ENCODE data around the gene RASGEF1C. TPM values are rescaled to one million over a fixed set of nuclear protein-coding genes. Genes with fewer than 3 reads are reported as not detected.

The RASGEF1C gene
- total RNA-seq, 1 donor from 2014 or later: not detected

GRCh38 chr5:180214870-180215770, 6.1 kb upstream of the RASGEF1C start:
- FAIRE-seq (no peak), DNase-seq (ENCODE audit: low read depth) (no peak)
- no peak for TF ChIP-seq CTCF (IDR thresholded peaks at IDR 0.05; ENCODE audit: insufficient read depth, low read length, severe bottlenecking)

GRCh38 chr5:180213657-180214207, 4.7 kb upstream of the RASGEF1C start:
- no peak for TF ChIP-seq CTCF (IDR thresholded peaks at IDR 0.05; ENCODE audit: insufficient read depth, low read length, severe bottlenecking)
- DNase-seq (ENCODE audit: low read depth) (no peak), FAIRE-seq (peak; percentile 96)
- H3K36me3 ChIP-seq (ENCODE audit: control insufficient read depth, insufficient read depth, low read length): no peaks in the 10 kb centered on the region
- H3K4me3 ChIP-seq (ENCODE audit: low read depth, low read length): no peak overlapping the region
- H3K27me3 ChIP-seq (ENCODE audit: control insufficient read depth, insufficient read depth, low read length): no peaks in the 10 kb centered on the region

More at GRCh38 chr5:180214870-180215770, 6.1 kb upstream of the RASGEF1C start:
- Histone ChIP-seq H3K27me3 (ENCODE audit: control insufficient read depth, insufficient read depth, low read length) (no peaks in the 10 kb centered on the region), H3K36me3 (ENCODE audit: control insufficient read depth, insufficient read depth, low read length) (no peaks in the 10 kb centered on the region), H3K4me3 (ENCODE audit: low read depth, low read length) (no peak overlapping the region)

- no peak for DNase-seq (ENCODE audit: low read depth)
- no peak for FAIRE-seq
- H3K36me3 ChIP-seq (ENCODE audit: control insufficient read depth, insufficient read depth, low read length): no peaks in the 10 kb centered on the region
- H3K27me3 ChIP-seq (ENCODE audit: control insufficient read depth, insufficient read depth, low read length): peaks cover 3% of the 10 kb centered on the region
- TF ChIP-seq CTCF (IDR thresholded peaks at IDR 0.05; ENCODE audit: insufficient read depth, low read length, severe bottlenecking): no peak
- no peak overlapping the region for H3K4me3 ChIP-seq (ENCODE audit: low read depth, low read length)
Observed at GRCh38 chr5:180213256-180213600, 4.2 kb upstream of the RASGEF1C start.

GRCh38 chr5:180212363-180213255, 3.6 kb upstream of the RASGEF1C start:
- DNase-seq (ENCODE audit: low read depth): no peak
- Histone ChIP-seq H3K27me3 (ENCODE audit: control insufficient read depth, insufficient read depth, low read length) (peaks cover 9% of the 10 kb centered on the region), H3K4me3 (ENCODE audit: low read depth, low read length) (no peak overlapping the region), H3K36me3 (ENCODE audit: control insufficient read depth, insufficient read depth, low read length) (no peaks in the 10 kb centered on the region)
- no peak for TF ChIP-seq CTCF (IDR thresholded peaks at IDR 0.05; ENCODE audit: insufficient read depth, low read length, severe bottlenecking)
- no peak for FAIRE-seq

GRCh38 chr5:180211761-180212035, 2.7 kb upstream of the RASGEF1C start:
- FAIRE-seq (no peak), DNase-seq (ENCODE audit: low read depth) (no peak)
- no peak for TF ChIP-seq CTCF (IDR thresholded peaks at IDR 0.05; ENCODE audit: insufficient read depth, low read length, severe bottlenecking)
- Histone ChIP-seq H3K27me3 (ENCODE audit: control insufficient read depth, insufficient read depth, low read length) (peaks cover 9% of the 10 kb centered on the region), H3K4me3 (ENCODE audit: low read depth, low read length) (no peak overlapping the region), H3K36me3 (ENCODE audit: control insufficient read depth, insufficient read depth, low read length) (no peaks in the 10 kb centered on the region)

All from bronchial epithelial cell (primary cell).